HG03342 (cell line): ENCODE measurements around the gene MAP3K20.
A peak's percentile ranks its signal among the peaks of the same experiment; 100 is the strongest.

Experiments used
- ATAC-seq: cut with Tn5 transposase; IDR thresholded peaks from one replicate; pipeline ENCODE4 v1.9.1; 2021; ENCODE audit warnings: mild to moderate bottlenecking, moderate library complexity; ENCODE audit not compliant: unreplicated experiment

The MAP3K20 gene

GRCh38 chr2:173050684-173051083, 25.0 kb upstream of the MAP3K20 start:
- ATAC-seq, result no peak

- no peak for ATAC-seq
Measured at GRCh38 chr2:173051463-173052215, 24.0 kb upstream of the MAP3K20 start.

GRCh38 chr2:173053043-173053699, 22.5 kb upstream of the MAP3K20 start:
- no peak for ATAC-seq

DNA sequence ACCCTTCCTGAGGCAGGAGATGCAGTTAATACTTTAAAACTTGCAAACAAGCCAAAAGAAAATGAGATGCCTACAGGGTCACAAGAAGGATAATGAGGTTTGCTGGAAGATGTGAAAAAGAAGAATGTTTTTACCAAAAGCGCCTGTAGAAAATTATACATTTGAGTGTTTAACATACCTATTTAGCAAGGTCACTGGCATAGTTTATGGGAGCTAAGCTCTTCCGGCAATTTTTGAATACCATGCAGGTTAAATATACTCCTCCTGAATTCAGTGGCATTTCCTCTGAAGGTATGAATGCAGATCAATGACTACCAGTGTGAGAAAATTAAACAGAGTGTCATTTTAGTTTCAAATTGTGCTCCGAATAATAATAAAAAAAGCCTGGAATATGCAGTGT, 21.2 kb upstream of the MAP3K20 start:
- ATAC-seq, result no peak

DNA sequence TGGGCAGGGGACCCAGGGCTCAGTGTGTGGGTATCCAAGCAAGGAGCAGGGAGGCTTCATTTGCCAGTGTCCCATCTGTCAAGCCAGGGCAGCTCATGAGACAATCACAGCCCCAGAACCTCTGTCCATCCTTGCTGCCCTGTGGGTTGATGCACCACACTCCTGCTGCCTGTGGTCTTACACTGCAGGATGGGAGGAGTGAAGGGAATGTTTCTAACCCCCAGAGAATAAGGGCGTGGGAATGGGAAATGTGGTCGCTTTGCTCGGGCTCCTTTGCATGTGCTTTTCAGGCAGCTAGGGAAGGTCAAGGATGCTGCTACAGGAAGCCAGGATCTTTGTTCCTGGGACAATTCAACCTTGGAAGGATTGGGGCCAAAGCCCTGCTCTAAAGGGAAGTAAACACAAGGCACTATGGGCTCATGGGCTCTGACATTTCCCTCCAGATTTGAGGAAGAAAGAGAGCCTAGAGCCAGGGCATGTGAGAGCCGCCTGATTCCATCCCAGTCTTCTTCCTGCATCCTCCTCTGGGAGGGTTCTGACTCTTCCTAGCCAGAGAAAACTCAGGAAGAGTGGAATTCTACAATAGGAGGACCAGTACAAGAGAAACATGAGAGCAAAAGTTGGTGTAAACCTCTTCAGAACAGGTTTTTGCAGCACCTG, 18.8 kb upstream of the MAP3K20 start:
- no peak for ATAC-seq

GRCh38 chr2:173058097-173058496, 17.5 kb upstream of the MAP3K20 start:
- no peak for ATAC-seq

GRCh38 chr2:173058673-173059072, 17.0 kb upstream of the MAP3K20 start:
- ATAC-seq, result no peak

GRCh38 chr2:173059292-173059691, 16.4 kb upstream of the MAP3K20 start:
- no peak for ATAC-seq

- ATAC-seq, result no peak
Measured at GRCh38 chr2:173059971-173060461, 15.6 kb upstream of the MAP3K20 start.

- ATAC-seq, result no peak
Measured at GRCh38 chr2:173062801-173063200, 12.8 kb upstream of the MAP3K20 start.

GRCh38 chr2:173064151-173064805, 11.4 kb upstream of the MAP3K20 start:
- no peak for ATAC-seq

GRCh38 chr2:173066887-173067676, 8.6 kb upstream of the MAP3K20 start:
- ATAC-seq, result no peak

DNA sequence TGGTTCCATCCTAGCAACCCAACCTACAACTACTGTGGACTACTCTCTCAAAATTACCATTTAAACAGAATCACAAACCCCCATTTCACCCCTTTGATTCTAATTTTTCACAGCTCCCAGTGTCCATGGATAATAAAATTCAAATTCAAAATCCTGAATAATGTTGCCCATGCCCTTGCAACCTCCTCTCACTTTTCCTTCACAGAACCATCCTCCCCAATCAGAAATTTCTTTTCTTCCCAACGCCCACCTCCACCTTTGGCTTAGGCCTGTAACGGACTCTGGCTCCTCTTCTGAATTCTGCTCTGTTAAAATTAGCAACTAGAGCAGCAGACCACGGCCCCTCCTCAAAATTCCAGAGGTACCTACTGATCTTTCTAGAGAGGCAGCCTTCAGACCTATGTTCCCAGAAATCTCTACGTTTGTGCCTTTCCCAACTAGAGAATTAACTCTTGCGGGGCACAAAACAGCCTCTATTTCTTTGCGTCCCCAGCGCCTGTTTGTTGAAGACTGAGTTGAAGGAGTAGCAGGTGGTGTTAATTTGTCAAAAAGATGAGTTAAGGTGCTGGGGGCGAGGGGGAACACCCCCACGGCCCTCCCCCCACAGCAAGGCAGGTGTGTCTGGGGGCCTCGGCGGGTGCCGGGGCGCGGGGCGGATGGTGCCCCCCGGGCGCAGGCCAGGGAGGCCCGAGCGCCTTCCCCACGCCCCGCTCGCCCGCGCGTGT, 428 bp upstream of the MAP3K20 start:
- peak; percentile 4 for ATAC-seq

DNA sequence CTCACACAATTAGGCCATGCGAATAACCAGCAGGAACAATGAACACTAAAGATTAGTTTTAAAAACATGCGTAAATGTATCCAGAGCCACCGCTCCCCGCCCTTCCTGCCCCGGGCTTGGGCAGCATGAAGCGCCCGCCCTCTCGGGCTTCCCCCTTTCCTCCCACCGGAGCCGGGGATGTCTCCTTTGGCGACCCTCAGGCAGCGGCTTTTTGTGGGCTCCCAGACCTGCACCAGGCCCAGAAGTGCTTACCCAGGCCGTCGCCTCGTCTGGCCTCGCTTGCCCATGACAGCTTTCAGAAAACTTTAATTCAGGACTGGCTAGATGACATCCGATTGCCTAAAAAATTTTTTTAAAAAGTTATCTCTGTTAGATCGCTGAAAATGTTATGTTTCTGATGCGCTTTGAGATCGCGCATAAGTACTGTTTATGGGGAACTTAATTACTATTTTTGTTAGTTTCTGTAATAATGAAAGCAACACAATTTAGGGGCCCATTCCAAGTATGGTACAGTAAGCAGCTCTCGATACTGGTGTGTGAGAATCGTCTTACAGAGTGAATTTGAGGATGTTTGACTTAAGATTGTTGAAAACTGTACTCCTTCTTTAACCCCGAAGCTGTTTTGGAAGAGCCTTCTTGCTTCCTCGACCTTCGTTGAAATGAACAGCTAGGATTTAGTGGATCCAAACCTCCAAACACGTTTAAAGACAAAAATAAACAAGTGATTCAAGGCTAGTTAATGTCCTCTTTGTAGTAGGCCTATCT, 1.1 kb downstream of the MAP3K20 start:
- ATAC-seq, result peak; percentile 30

- ATAC-seq, result no peak
Measured at GRCh38 chr2:173077506-173078177, 2.0 kb downstream of the MAP3K20 start.

DNA sequence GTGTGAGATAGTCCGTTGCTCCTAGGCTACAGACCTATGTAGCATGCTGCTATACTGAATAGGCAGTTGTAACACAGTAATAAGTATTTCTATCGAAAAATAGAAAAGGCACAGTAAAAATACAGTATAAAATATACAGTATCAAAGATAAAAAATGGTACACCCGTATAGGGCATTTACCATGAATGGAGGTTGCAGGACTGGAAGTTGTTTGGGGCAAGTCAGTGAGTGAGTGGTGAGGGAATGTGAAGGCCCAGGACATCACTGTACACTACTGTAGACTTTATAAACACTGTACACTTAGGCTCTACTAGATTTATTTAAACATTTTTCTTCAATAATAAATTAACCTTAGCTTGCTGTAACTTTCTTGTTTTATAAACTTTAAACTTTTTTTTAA, 3.5 kb downstream of the MAP3K20 start:
- ATAC-seq, result no peak

DNA sequence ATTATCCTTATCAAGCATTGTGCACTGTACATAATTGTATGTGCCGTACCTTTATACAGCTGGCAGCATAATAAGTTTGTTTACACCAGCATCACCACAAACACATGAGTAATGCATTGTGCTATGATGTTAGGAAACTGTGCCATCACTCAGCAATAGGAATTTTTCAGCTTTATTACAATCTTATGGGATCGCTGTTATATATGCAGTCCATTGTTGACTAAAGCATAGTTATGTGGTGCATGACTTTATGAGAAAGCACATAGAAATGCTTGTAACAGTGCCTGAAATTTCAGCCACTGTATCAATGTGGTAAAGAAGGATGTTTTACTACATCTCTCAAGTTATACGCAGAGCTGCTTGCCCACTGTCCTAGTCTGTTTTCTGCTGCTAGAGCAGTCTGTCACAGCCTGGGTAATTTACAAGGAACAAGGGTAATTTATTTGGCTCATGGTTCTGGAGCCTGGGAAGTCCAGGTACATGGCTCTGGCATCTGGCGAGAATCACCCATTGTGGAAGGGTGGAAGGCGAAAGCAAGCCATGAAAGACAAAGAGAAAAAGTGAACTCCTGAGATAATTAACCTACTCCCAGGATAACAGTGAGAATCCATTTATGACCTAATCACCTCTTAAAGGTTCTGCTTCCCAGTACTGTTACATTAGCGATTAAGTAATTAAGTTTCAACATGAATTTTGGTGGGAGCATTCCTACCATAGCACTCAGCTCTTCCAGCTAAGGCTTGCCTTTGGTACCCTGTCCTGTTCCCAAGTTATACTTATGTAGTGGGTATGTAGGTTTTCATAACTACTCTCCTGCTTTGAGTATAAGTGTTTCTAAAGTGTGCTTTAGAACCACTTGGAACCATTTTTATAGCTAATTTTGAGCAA, 4.6 kb downstream of the MAP3K20 start:
- ATAC-seq, result no peak
